ENCODE data around the gene TTPAL. TPM values are rescaled to one million over a fixed set of nuclear protein-coding genes. Genes with fewer than 3 reads are reported as not detected.

Gene TTPAL
- total RNA-seq, 1 experiment from 2014 or later, result 10.3 TPM

DNA sequence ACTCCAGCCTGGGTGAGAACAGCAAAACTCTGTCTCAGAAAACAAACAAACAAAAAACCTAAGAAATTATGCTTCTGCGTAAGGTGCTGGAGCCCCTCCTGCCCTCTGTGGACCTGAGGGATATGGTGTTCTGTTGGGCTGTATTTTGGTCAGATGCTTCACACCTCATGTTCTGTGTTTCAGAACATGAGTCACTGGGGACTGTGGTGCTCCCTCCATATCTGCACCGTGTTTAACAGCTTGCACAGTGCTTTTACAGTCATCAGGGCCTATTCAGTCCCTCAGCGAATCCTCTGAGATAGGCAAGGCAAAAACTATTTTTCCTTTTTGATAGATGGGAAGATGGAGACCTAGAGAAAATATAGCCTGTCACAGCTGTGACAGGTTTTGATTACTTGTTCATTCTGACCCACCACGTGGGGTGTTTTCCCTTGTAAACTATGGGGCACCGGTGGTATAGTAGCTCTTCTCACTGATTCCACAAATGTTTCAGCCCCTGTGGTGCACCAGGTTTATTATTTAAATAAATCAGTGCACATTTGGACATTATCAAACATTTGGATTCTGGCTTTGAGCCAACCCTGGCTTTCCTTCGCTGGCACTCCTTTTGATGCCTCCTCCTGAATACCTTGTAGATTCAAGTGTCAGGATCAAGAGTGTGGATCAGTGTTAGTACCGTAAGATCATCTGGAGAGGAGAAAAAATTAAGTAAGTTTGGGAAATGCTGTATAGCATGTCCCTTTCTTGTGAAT lies 9.6 kb downstream of the TTPAL start:
- Mint-ChIP-seq H3K27ac (no peak overlapping the region), H3K36me3 (peaks cover 29% of the 10 kb centered on the region), H3K9me3 (no peaks in the 10 kb centered on the region), H3K4me1 (no peaks in the 10 kb centered on the region), H3K27me3 (ENCODE audit: low read depth) (no peaks in the 10 kb centered on the region), H3K4me3 (no peak overlapping the region)
- CTCF ChIA-PET, result no interaction called here
- DNase-seq (ENCODE audit: low spot score), result no peak
- ATAC-seq, result no peak
- no peak for TF ChIP-seq FOXP1 (CRISPR knock-in tag; IDR thresholded peaks at IDR 0.05; ENCODE audit: borderline replicate concordance)
- no peak for TF ChIP-seq ZNF396 (CRISPR knock-in tag; IDR thresholded peaks at IDR 0.05; ENCODE audit: borderline replicate concordance)
- TF ChIP-seq, protein P1, sequence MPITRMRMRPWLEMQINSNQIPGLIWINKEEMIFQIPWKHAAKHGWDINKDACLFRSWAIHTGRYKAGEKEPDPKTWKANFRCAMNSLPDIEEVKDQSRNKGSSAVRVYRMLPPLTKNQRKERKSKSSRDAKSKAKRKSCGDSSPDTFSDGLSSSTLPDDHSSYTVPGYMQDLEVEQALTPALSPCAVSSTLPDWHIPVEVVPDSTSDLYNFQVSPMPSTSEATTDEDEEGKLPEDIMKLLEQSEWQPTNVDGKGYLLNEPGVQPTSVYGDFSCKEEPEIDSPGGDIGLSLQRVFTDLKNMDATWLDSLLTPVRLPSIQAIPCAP (CRISPR knock-in tag; IDR thresholded peaks at IDR 0.05), result no peak
- TF ChIP-seq, protein P2, sequence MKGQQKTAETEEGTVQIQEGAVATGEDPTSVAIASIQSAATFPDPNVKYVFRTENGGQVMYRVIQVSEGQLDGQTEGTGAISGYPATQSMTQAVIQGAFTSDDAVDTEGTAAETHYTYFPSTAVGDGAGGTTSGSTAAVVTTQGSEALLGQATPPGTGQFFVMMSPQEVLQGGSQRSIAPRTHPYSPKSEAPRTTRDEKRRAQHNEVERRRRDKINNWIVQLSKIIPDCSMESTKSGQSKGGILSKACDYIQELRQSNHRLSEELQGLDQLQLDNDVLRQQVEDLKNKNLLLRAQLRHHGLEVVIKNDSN (CRISPR knock-in tag; IDR thresholded peaks at IDR 0.05), result no peak
- TF ChIP-seq, protein P3, sequence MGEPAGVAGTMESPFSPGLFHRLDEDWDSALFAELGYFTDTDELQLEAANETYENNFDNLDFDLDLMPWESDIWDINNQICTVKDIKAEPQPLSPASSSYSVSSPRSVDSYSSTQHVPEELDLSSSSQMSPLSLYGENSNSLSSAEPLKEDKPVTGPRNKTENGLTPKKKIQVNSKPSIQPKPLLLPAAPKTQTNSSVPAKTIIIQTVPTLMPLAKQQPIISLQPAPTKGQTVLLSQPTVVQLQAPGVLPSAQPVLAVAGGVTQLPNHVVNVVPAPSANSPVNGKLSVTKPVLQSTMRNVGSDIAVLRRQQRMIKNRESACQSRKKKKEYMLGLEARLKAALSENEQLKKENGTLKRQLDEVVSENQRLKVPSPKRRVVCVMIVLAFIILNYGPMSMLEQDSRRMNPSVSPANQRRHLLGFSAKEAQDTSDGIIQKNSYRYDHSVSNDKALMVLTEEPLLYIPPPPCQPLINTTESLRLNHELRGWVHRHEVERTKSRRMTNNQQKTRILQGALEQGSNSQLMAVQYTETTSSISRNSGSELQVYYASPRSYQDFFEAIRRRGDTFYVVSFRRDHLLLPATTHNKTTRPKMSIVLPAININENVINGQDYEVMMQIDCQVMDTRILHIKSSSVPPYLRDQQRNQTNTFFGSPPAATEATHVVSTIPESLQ (CRISPR knock-in tag; IDR thresholded peaks at IDR 0.05), result no peak
- TF ChIP-seq NR3C1 (CRISPR knock-in tag; conservative IDR thresholded peaks at IDR 0.05; ENCODE audit: low read depth), result no peak
- TF ChIP-seq FOXJ3 (CRISPR knock-in tag; IDR thresholded peaks at IDR 0.05; ENCODE audit: borderline replicate concordance), result no peak
- TF ChIP-seq NFE2L1 (CRISPR knock-in tag; IDR thresholded peaks at IDR 0.05), result no peak
- TF ChIP-seq NR1H2 (CRISPR knock-in tag; IDR thresholded peaks at IDR 0.05), result no peak
- POLR2A ChIA-PET, result no interaction called here

DNA sequence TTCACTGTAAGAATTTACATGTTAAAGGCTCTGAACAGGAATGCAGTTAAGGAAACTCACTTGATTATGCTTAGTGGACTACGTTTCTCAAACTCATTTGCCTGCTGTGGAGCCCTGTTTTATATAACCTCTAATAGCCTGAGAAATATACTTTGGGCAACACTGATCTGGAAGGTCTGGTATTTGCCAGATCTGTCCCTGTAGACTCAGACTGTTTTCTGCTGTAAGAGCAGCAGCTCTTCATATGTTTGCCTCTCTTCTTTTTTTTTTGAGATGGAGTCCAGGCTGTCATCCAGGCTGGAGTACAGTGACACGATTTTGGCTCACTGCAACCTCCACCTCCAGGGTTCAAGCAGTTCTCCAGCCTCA lies 10.1 kb downstream of the TTPAL start:
- no peak for DNase-seq (ENCODE audit: low spot score)
- ChIA-PET CTCF (no interaction called here), POLR2A (no interaction called here)
- Mint-ChIP-seq H3K9me3 (no peaks in the 10 kb centered on the region), H3K27me3 (ENCODE audit: low read depth) (no peaks in the 10 kb centered on the region), H3K4me3 (no peak overlapping the region), H3K4me1 (no peaks in the 10 kb centered on the region), H3K27ac (no peak overlapping the region), H3K36me3 (peaks cover 31% of the 10 kb centered on the region)
- ATAC-seq, result no peak
- TF ChIP-seq SMAD3 (CRISPR knock-in tag; IDR thresholded peaks at IDR 0.05; ENCODE audit: borderline replicate concordance) (no peak), ZNF396 (CRISPR knock-in tag; IDR thresholded peaks at IDR 0.05; ENCODE audit: borderline replicate concordance) (no peak)
- TF ChIP-seq, protein P4, sequence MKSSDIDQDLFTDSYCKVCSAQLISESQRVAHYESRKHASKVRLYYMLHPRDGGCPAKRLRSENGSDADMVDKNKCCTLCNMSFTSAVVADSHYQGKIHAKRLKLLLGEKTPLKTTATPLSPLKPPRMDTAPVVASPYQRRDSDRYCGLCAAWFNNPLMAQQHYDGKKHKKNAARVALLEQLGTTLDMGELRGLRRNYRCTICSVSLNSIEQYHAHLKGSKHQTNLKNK (CRISPR knock-in tag; IDR thresholded peaks at IDR 0.05), result no peak
- TF ChIP-seq, protein P5, sequence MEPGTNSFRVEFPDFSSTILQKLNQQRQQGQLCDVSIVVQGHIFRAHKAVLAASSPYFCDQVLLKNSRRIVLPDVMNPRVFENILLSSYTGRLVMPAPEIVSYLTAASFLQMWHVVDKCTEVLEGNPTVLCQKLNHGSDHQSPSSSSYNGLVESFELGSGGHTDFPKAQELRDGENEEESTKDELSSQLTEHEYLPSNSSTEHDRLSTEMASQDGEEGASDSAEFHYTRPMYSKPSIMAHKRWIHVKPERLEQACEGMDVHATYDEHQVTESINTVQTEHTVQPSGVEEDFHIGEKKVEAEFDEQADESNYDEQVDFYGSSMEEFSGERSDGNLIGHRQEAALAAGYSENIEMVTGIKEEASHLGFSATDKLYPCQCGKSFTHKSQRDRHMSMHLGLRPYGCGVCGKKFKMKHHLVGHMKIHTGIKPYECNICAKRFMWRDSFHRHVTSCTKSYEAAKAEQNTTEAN (CRISPR knock-in tag; IDR thresholded peaks at IDR 0.05), result no peak

DNA sequence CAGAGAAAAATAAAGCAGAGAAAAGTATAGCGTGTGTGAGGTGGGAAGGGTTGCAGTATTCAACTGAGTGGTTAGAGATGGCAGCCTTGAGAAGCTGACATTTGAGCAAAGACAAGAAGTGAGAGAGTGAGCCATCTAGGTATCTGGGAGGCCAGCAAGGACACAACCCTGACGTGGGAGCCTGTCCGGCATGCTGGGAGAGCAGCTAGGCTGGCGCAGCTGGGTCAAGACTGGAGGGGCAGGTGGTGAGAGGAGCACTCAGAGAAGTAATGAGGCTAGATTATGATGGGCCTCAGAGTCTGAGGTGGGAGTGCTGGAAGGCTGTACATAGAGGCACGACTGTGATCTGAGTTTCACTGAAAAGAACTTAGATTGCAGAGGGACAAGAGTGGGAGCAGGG lies 12.9 kb downstream of the TTPAL start:
- TF ChIP-seq, protein P1 (CRISPR knock-in tag; IDR thresholded peaks at IDR 0.05), result no peak
- TF ChIP-seq, protein P6, sequence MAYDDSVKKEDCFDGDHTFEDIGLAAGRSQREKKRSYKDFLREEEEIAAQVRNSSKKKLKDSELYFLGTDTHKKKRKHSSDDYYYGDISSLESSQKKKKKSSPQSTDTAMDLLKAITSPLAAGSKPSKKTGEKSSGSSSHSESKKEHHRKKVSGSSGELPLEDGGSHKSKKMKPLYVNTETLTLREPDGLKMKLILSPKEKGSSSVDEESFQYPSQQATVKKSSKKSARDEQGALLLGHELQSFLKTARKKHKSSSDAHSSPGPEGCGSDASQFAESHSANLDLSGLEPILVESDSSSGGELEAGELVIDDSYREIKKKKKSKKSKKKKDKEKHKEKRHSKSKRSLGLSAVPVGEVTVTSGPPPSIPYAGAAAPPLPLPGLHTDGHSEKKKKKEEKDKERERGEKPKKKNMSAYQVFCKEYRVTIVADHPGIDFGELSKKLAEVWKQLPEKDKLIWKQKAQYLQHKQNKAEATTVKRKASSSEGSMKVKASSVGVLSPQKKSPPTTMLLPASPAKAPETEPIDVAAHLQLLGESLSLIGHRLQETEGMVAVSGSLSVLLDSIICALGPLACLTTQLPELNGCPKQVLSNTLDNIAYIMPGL (CRISPR knock-in tag; IDR thresholded peaks at IDR 0.05), result no peak
- TF ChIP-seq, protein P7, sequence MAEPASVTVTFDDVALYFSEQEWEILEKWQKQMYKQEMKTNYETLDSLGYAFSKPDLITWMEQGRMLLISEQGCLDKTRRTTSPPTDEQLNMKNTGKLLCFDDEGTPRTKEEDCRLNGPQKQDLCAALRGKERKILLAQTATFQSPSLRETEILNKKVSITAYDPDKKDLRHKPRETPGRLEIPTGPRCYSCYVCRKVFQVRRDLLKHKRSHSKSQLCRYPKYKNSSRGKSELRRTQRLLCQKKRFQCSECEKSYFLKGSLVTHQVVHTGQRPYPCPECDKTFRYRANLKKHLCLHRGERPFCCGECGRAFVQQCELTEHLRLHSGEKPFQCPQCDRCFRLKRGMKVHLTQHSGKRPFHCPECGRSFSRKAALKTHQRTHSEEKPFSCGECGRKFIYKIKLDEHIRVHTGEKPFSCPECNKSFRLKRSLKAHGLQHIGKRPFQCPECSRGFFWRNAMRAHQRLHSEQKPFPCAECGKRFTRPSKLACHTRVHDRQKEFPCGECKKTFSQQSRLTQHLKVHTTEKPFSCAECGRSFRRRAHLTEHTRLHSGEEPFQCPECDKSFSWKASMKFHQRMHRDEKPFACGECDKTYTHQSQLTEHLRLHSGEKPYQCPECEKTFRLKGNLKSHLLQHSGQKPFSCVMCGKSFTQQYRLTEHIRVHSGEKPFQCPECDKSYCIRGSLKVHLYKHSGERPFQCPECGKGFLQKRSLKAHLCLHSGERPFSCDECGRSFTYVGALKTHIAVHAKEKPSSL (CRISPR knock-in tag; conservative IDR thresholded peaks at IDR 0.05), result no peak
- TF ChIP-seq CREB1 (CRISPR knock-in tag; IDR thresholded peaks at IDR 0.05) (no peak), JUN (CRISPR knock-in tag; IDR thresholded peaks at IDR 0.05) (no peak), MYBL2 (CRISPR knock-in tag; IDR thresholded peaks at IDR 0.05) (no peak), GTF2I (CRISPR knock-in tag; conservative IDR thresholded peaks at IDR 0.05) (no peak), EMX1 (CRISPR knock-in tag; IDR thresholded peaks at IDR 0.05) (no peak), FOXJ3 (CRISPR knock-in tag; IDR thresholded peaks at IDR 0.05; ENCODE audit: borderline replicate concordance) (no peak)
- TF ChIP-seq, protein P8, sequence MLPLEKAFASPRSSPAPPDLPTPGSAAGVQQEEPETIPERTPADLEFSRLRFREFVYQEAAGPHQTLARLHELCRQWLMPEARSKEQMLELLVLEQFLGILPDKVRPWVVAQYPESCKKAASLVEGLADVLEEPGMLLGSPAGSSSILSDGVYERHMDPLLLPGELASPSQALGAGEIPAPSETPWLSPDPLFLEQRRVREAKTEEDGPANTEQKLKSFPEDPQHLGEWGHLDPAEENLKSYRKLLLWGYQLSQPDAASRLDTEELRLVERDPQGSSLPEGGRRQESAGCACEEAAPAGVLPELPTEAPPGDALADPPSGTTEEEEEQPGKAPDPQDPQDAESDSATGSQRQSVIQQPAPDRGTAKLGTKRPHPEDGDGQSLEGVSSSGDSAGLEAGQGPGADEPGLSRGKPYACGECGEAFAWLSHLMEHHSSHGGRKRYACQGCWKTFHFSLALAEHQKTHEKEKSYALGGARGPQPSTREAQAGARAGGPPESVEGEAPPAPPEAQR (CRISPR knock-in tag; IDR thresholded peaks at IDR 0.05), result no peak
- DNase-seq (ENCODE audit: low spot score), result no peak
- no peak for ATAC-seq
- ChIA-PET POLR2A (no interaction called here), CTCF (no interaction called here)
- Mint-ChIP-seq H3K27ac (no peak overlapping the region), H3K9me3 (no peaks in the 10 kb centered on the region), H3K27me3 (ENCODE audit: low read depth) (no peaks in the 10 kb centered on the region), H3K4me1 (no peaks in the 10 kb centered on the region), H3K36me3 (peaks cover 34% of the 10 kb centered on the region), H3K4me3 (no peak overlapping the region)
